H1 (cell line): ENCODE measurements around the gene DARS1. TPM values are rescaled to one million over a fixed set of nuclear protein-coding genes. Genes with fewer than 3 reads are reported as not detected.

Experiments
- CTCF ChIA-PET: fragments of 300-600 bp; sonication (Branson Sonifier 250); formaldehyde crosslinking; loops from one replicate; lab custom pipeline; 2021; ENCODE audit not compliant: partially characterized antibody; lab: Charles Lee
- POLR2A ChIA-PET: fragments of 300-600 bp; sonication (Branson Sonifier 250); formaldehyde crosslinking; loops from one replicate; lab custom pipeline; 2021; ENCODE audit warnings: inconsistent platforms; ENCODE audit not compliant: partially characterized antibody; lab: Charles Lee
- DNase-seq, 2 experiments: peaks; one replicate each; pipeline versions ENCODE4 v3.0.0 to v3.0.0-alpha.2; 2010 to 2022; ENCODE audit warnings: low spot score in 2 of 2, low read depth in 1 of 2, mixed read lengths in 1 of 2
- FAIRE-seq: peaks from 2 replicates; lab custom pipeline; 2011; peaks lifted over from hg19 to GRCh38; lab: Jason Lieb, UNC
- H2AFZ ChIP-seq: 2 replicates; pipeline ENCODE4 v1.8.1; 2012; ENCODE audit warnings: low read length, inconsistent platforms
- H2AK5ac ChIP-seq: 2 replicates; pipeline ENCODE4 v1.6.1; 2013; ENCODE audit warnings: low read depth, low read length
- H2BK120ac ChIP-seq: replicated peaks from 2 replicates; pipeline ENCODE3; 2013; ENCODE audit warnings: low read depth, low read length, inconsistent platforms
- H2BK12ac ChIP-seq: 2 replicates; pipeline ENCODE4 v1.6.1; 2013; ENCODE audit warnings: low read depth, low read length
- H2BK15ac ChIP-seq: 2 replicates; pipeline ENCODE4 v1.6.1; 2013; ENCODE audit warnings: low read length
- H2BK20ac ChIP-seq: 2 replicates; pipeline ENCODE4 v1.6.1; 2013; ENCODE audit warnings: low read length
- H2BK5ac ChIP-seq: 2 replicates; pipeline ENCODE4 v1.6.1; 2013; ENCODE audit warnings: low read depth, low read length
- H3K14ac ChIP-seq: 2 replicates; pipeline ENCODE4 v1.6.1; 2013; ENCODE audit warnings: inconsistent platforms; ENCODE audit not compliant: insufficient read length
- H3K18ac ChIP-seq: 2 replicates; pipeline ENCODE4 v1.6.1; 2013; ENCODE audit warnings: low read length; ENCODE audit errors: extremely low read depth
- H3K23ac ChIP-seq: 2 replicates; pipeline ENCODE4 v1.6.1; 2013; ENCODE audit warnings: inconsistent platforms; ENCODE audit not compliant: insufficient read length
- H3K23me2 ChIP-seq: 2 replicates; pipeline ENCODE4 v1.6.1; 2013; ENCODE audit warnings: low read depth, low read length
- H3K27ac ChIP-seq: 2 replicates; pipeline ENCODE4 v1.6.1; 2011; ENCODE audit warnings: low read depth, low read length, inconsistent platforms
- H3K27me3 ChIP-seq, 4 experiments: replicated peaks in 1 of 4; 1 replicate in 1 of 4; 2 replicates in 3 of 4; pipeline versions ENCODE4 v1.6.1 to v1.8.1; 2011 to 2013; ENCODE audit warnings: low read length in 3 of 4, mild to moderate bottlenecking in 3 of 4, inconsistent platforms in 2 of 4, mixed read lengths in 2 of 4, moderate library complexity in 1 of 4; ENCODE audit not compliant: control insufficient read depth in 3 of 4, insufficient read depth in 3 of 4; ENCODE audit errors: extremely low read depth in 1 of 4
- H3K36me3 ChIP-seq, 4 experiments: 2 replicates each; pipeline versions ENCODE4 v1.6.1 to v1.8.1; 2011 to 2013; ENCODE audit warnings: mild to moderate bottlenecking in 4 of 4, low read length in 3 of 4, moderate library complexity in 2 of 4, control low read depth in 1 of 4, inconsistent platforms in 1 of 4; ENCODE audit not compliant: insufficient read depth in 4 of 4, control insufficient read depth in 2 of 4
- H3K4ac ChIP-seq: replicated peaks from 2 replicates; pipeline ENCODE3; 2013; ENCODE audit warnings: low read length, low read depth, mixed read lengths, inconsistent platforms; ENCODE audit not compliant: insufficient read length
- H3K4me1 ChIP-seq, 4 experiments: replicated peaks in 1 of 4; 1 replicate in 1 of 4; 2 replicates in 3 of 4; pipeline versions ENCODE4 v1.6.1 to v1.8.1; 2011 to 2013; ENCODE audit warnings: low read length in 3 of 4, inconsistent platforms in 2 of 4, mixed read lengths in 1 of 4; ENCODE audit not compliant: insufficient read depth in 4 of 4, control insufficient read depth in 3 of 4
- H3K4me2 ChIP-seq, 2 experiments: 2 replicates each; pipeline versions ENCODE4 v1.6.1 to v1.8.1; 2011 to 2013; ENCODE audit warnings: low read depth in 2 of 2, low read length in 2 of 2, control low read depth in 1 of 2, inconsistent platforms in 1 of 2, mild to moderate bottlenecking in 1 of 2; ENCODE audit not compliant: insufficient read depth in 1 of 2
- H3K4me3 ChIP-seq, 4 experiments: fragments of 200-600, 300-600 bp in 1 of 4; sonication (generic), shearing (Covaris generic), sonication (Bioruptor Twin) in 1 of 4; 2 replicates each; pipeline versions ENCODE4 v1.5.1 to v1.8.1; 2011 to 2016; ENCODE audit warnings: low read length in 4 of 4, low read depth in 3 of 4, control low read depth in 2 of 4, inconsistent platforms in 2 of 4, mild to moderate bottlenecking in 2 of 4, mixed read lengths in 1 of 4, moderate library complexity in 1 of 4; ENCODE audit not compliant: insufficient read depth in 2 of 4; ENCODE audit errors: extremely low read depth in 1 of 4
- H3K56ac ChIP-seq: replicated peaks from 2 replicates; pipeline ENCODE3; 2013; ENCODE audit warnings: low read depth, mild to moderate bottlenecking, mixed read lengths, low read length, inconsistent platforms; ENCODE audit not compliant: insufficient read length
- H3K79me1 ChIP-seq: 2 replicates; pipeline ENCODE4 v1.6.1; 2013; ENCODE audit warnings: low read depth, low read length, control low read depth
- H3K79me2 ChIP-seq, 2 experiments: 2 replicates each; pipeline versions ENCODE4 v1.6.1 to v1.8.1; 2012 to 2013; ENCODE audit warnings: low read length in 2 of 2, mild to moderate bottlenecking in 2 of 2, inconsistent platforms in 1 of 2; ENCODE audit not compliant: insufficient read depth in 2 of 2, control insufficient read depth in 1 of 2
- H3K9ac ChIP-seq, 4 experiments: replicated peaks in 1 of 4; 1 replicate in 1 of 4; 2 replicates in 3 of 4; pipeline versions ENCODE4 v1.6.1 to v1.8.1; 2011 to 2013; ENCODE audit warnings: low read depth in 3 of 4, low read length in 3 of 4, control low read depth in 2 of 4, mild to moderate bottlenecking in 2 of 4, moderate library complexity in 2 of 4, inconsistent platforms in 1 of 4; ENCODE audit errors: extremely low read depth in 1 of 4
- H3K9me3 ChIP-seq, 2 experiments: 2 replicates each; pipeline versions ENCODE4 v1.6.1 to v1.8.1; 2012 to 2013; ENCODE audit warnings: mild to moderate bottlenecking in 2 of 2, moderate library complexity in 2 of 2, control low read depth in 1 of 2, inconsistent platforms in 1 of 2, low read depth in 1 of 2, low read length in 1 of 2, mixed read lengths in 1 of 2; ENCODE audit not compliant: insufficient read depth in 2 of 2
- H4K20me1 ChIP-seq, 2 experiments: replicated peaks in 1 of 2; 2 replicates each; pipeline versions ENCODE3 to v1.8.1; 2011 to 2013; ENCODE audit warnings: inconsistent platforms in 2 of 2, low read length in 2 of 2, mild to moderate bottlenecking in 1 of 2; ENCODE audit not compliant: insufficient read depth in 2 of 2, control insufficient read depth in 1 of 2
- H4K5ac ChIP-seq: 2 replicates; pipeline ENCODE4 v1.6.1; 2013; ENCODE audit warnings: low read length, low read depth, mixed read lengths, inconsistent platforms; ENCODE audit not compliant: insufficient read length
- H4K8ac ChIP-seq: 2 replicates; pipeline ENCODE4 v1.8.0; 2013; ENCODE audit warnings: mild to moderate bottlenecking, moderate library complexity, low read length, inconsistent platforms; ENCODE audit not compliant: insufficient read depth; ENCODE audit errors: extremely low read depth
- H4K91ac ChIP-seq: replicated peaks from 2 replicates; pipeline ENCODE3; 2013; ENCODE audit warnings: low read length, mixed read lengths, inconsistent platforms; ENCODE audit not compliant: insufficient read length
- JUN ChIP-seq: IDR thresholded peaks from 2 replicates; pipeline ENCODE4 v1.6.1; 2011; ENCODE audit warnings: low read depth, mild to moderate bottlenecking, improper control_type of control experiment, low read length
- NRF1 ChIP-seq: IDR thresholded peaks from 2 replicates; pipeline ENCODE4 v1.6.1; 2011; ENCODE audit warnings: mild to moderate bottlenecking, low read depth, low read length, improper control_type of control experiment
- RAD21 ChIP-seq, 2 experiments: IDR thresholded peaks in 1 of 2; conservative IDR thresholded peaks in 1 of 2; 2 replicates each; pipeline ENCODE4 v1.6.1; 2011; ENCODE audit warnings: low read depth in 2 of 2, low read length in 2 of 2, improper control_type of control experiment in 1 of 2, inconsistent platforms in 1 of 2, mild to moderate bottlenecking in 1 of 2, moderate library complexity in 1 of 2
- RFX5 ChIP-seq: IDR thresholded peaks from 2 replicates; pipeline ENCODE4 v1.6.1; 2011; ENCODE audit warnings: low read depth, low read length, improper control_type of control experiment, borderline replicate concordance
- SP2 ChIP-seq: IDR thresholded peaks from 2 replicates; pipeline ENCODE4 v1.6.1; 2012; ENCODE audit warnings: mild to moderate bottlenecking, low read length, inconsistent platforms
- SRF ChIP-seq: IDR thresholded peaks from 2 replicates; pipeline ENCODE4 v1.6.1; 2011; ENCODE audit warnings: mild to moderate bottlenecking, low read depth, low read length, moderate library complexity
- TEAD4 ChIP-seq: IDR thresholded peaks from 2 replicates; pipeline ENCODE4 v1.6.1; 2012; ENCODE audit warnings: low read depth, low read length, inconsistent platforms, mixed read lengths
- ZNF274 ChIP-seq: IDR thresholded peaks from 2 replicates; pipeline ENCODE4 v1.7.0; 2012; ENCODE audit warnings: low read length, borderline replicate concordance; ENCODE audit errors: extremely low read depth
- WGBS, 2 experiments: shearing (Covaris generic) in 1 of 2; methylation state at CpG; one replicate each; pipeline versions ENCODE4 v1.1.6 to v1.1.7; 2013 to 2015; ENCODE audit warnings: low lambda C conversion rate in 2 of 2, mixed read lengths in 2 of 2, inconsistent platforms in 1 of 2, low coverage in 1 of 2, missing lambda C conversion rate in 1 of 2; ENCODE audit not compliant: insufficient replicate concordance in 2 of 2, insufficient coverage in 1 of 2, insufficient read length in 1 of 2; ENCODE audit errors: extremely low coverage in 1 of 2, missing lambda C conversion rate in 1 of 2; 5-methylcytosine and 5-hydroxymethylcytosine counted together
- polyA plus RNA-seq, 7 experiments: library from polyadenylated mRNA; depleted of rRNA in 3 of 7; stranded (reverse) in 5 of 7; unstranded in 2 of 7; fragments of >200 nt in 5 of 7; fragments of 200-250 nt in 2 of 7; gene quantifications; 1 replicate in 5 of 7; 2 replicates in 1 of 7; 4 replicates in 1 of 7; pipeline versions ENCODE4 v1.2.1 to v1.2.3, GENCODE V29; 2011 to 2013; ENCODE audit warnings: missing spikeins in 2 of 7, mixed read lengths in 2 of 7
- total RNA-seq: library from RNA; stranded (reverse); fragmentation: NEBNext Ultra II Directional; extraction: Animal tissue kit (Norgen Biotek cat#: 25700); gene quantifications from 2 replicates; pipeline ENCODE4 v1.2.1, GENCODE V29; 2021
- TF ChIP-seq, protein P1 (sequence below): IDR thresholded peaks from 2 replicates; pipeline ENCODE4 v1.6.1; 2012; ENCODE audit warnings: low read length, inconsistent platforms

DARS1 gene
- total and polyA plus RNA-seq, 2 of the 8 experiments (the other 6 are each of a cell fraction or from before 2014, with no cell fraction given) = 61.7 to 85.9 TPM

DNA sequence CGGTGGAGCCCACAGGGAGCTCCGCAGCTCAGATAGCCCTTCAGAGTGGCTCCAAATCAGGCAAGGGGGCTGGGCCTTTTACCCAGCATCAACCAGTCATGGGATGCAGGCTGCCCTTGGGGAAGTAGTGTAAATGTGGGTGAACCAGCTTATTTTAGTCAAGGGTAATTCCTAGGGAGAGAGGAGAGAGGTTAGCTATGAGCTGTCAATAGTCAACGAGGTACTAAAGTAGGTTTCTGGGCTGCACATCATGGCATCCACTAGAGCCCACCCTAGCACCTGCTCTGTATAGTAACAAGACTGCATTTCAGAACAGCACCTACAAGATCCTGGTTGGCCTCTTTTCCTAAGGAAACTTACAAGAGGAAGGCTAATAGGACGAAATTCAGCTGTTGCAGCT, 99.7 kb downstream of the DARS1 start:
- Histone ChIP-seq H3K23ac (no peak overlapping the region), H4K5ac (no peak overlapping the region), H3K4me3 (no peak overlapping the region), H2BK5ac (no peak overlapping the region), H3K14ac (no peak overlapping the region), H2BK15ac (no peak overlapping the region), H4K8ac (no peak overlapping the region), H3K27ac (no peak overlapping the region), H3K9ac (no peak overlapping the region), H2BK20ac (no peak overlapping the region), H2AK5ac (no peak overlapping the region), H4K91ac (no peak overlapping the region), H3K79me1 (no peaks in the 10 kb centered on the region), H3K23me2 (no peaks in the 10 kb centered on the region), H3K4ac (no peak overlapping the region), H2BK120ac (no peak overlapping the region), H3K9me3 (peaks cover 0 to 10% of the 10 kb centered on the region in 2 experiments; a peak in 1 of 4 replicates), H3K79me2 (no peaks in the 10 kb centered on the region), H3K36me3 (no peaks in the 10 kb centered on the region), H3K27me3 (no peaks in the 10 kb centered on the region), H4K20me1 (no peaks in the 10 kb centered on the region), H2BK12ac (no peak overlapping the region), H3K4me2 (no peak overlapping the region), H3K18ac (no peak overlapping the region), H3K4me1 (peaks cover 0 to 4% (median 3%) of the 10 kb centered on the region in 4 experiments; a peak in 6 of 7 replicates), H2AFZ (peak overlapping the region; percentile 57; the same call in 1 of the 2 replicates), H3K56ac (no peak overlapping the region)
- FAIRE-seq (no peak), DNase-seq (no peak)
- CTCF ChIA-PET = interaction anchor here (0.6 to 1.0 kb wide), 5 partner anchors 29 to 465 kb away, joined by 3 to 5 read pairs (median 3); no protein-coding TSS in a partner anchor
- POLR2A ChIA-PET = interaction anchor here (1.4 to 4.6 kb wide), 3 partner anchors 10 to 33 kb away, joined by 3 to 22 read pairs (median 3); partner anchors contain the start of gene MCM6
- WGBS, 2 experiments = 91% methylated on average over 4 of the region's 4 CpGs; no CpG with 5 or more reads in 1 of the 2 experiments
- TF ChIP-seq RAD21 (IDR thresholded peaks at IDR 0.05 in 1 of 2, conservative IDR thresholded peaks at IDR 0.05 in 1 of 2; ENCODE audit: low read depth in 2 of 2, low read length in 2 of 2) (no peak), SRF (no peak), ZNF274 (no peak), RFX5 (no peak), TEAD4 (no peak), SP2 (no peak), JUN (no peak), NRF1 (no peak)
- TF ChIP-seq, protein P1, sequence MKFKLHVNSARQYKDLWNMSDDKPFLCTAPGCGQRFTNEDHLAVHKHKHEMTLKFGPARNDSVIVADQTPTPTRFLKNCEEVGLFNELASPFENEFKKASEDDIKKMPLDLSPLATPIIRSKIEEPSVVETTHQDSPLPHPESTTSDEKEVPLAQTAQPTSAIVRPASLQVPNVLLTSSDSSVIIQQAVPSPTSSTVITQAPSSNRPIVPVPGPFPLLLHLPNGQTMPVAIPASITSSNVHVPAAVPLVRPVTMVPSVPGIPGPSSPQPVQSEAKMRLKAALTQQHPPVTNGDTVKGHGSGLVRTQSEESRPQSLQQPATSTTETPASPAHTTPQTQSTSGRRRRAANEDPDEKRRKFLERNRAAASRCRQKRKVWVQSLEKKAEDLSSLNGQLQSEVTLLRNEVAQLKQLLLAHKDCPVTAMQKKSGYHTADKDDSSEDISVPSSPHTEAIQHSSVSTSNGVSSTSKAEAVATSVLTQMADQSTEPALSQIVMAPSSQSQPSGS = no peak
